PC-3 (cell line): Measurements from ENCODE around the gene NYAP1. TPM values are rescaled to one million over a fixed set of nuclear protein-coding genes. Genes with fewer than 3 reads are reported as not detected.
"Not testable (repeated sequence)": the region's sequence is repeated elsewhere in the genome, so short reads cannot be mapped to it uniquely, and the experiment has no call there.

Experiments
- ATAC-seq: fragments of 200-7000 bp; cut with Tn5 transposase; 2 replicates; pipeline ENCODE4 v1.9.1; 2020; ENCODE audit warnings: mild to moderate bottlenecking, moderate library complexity
- BruUV-seq: library from RNA; stranded (reverse); fragments of 400-500 nt; replicated peaks from 2 replicates; lab custom pipeline; 2021; lab: Mats Ljungman, UMichigan
- CTCF ChIA-PET: fragments of 300-600 bp; sonication (Branson Sonifier 250); formaldehyde crosslinking; loops from one replicate; lab custom pipeline; 2022; ENCODE audit warnings: antibody characterized with exemption; lab: Charles Lee
- POLR2A ChIA-PET: fragments of 300-600 bp; sonication (Branson Sonifier 250); formaldehyde crosslinking; loops from one replicate; lab custom pipeline; 2022; ENCODE audit warnings: antibody characterized with exemption; ENCODE audit not compliant: unreplicated experiment; lab: Charles Lee
- DNase-seq: peaks from one replicate; pipeline ENCODE4 v3.0.0-alpha.2; 2015
- H2AFZ ChIP-seq: fragments of 300-600 bp; sonication (generic); 2 replicates; pipeline ENCODE4 v1.6.0; 2016; ENCODE audit warnings: antibody characterized with exemption, low read length
- H3F3A ChIP-seq: fragments of 300-600 bp; sonication (generic); one replicate; pipeline ENCODE4 v1.6.0; 2017; ENCODE audit warnings: antibody characterized with exemption, low read length, control low read depth, mild to moderate bottlenecking; ENCODE audit not compliant: unreplicated experiment
- H3K27ac ChIP-seq: fragments of 300-600 bp; sonication (generic); 2 replicates; pipeline ENCODE4 v1.5.1; 2016; ENCODE audit warnings: mild to moderate bottlenecking, low read length
- H3K27me3 ChIP-seq: fragments of 300-600 bp; sonication (generic); 2 replicates; pipeline ENCODE4 v1.6.1; 2016; ENCODE audit warnings: low read length, mixed read lengths
- H3K36me3 ChIP-seq: fragments of 300-600 bp; sonication (generic); 2 replicates; pipeline ENCODE4 v1.6.1; 2016; ENCODE audit warnings: low read depth, mixed run types, low read length, mixed read lengths
- H3K4me1 ChIP-seq: fragments of 300-600 bp; sonication (generic); 2 replicates; pipeline ENCODE4 v1.5.1; 2016; ENCODE audit warnings: low read length; ENCODE audit not compliant: insufficient read depth
- H3K4me2 ChIP-seq: fragments of 300-600 bp; sonication (generic); 2 replicates; pipeline ENCODE4 v1.6.0; 2016; ENCODE audit warnings: low read length
- H3K4me3 ChIP-seq: fragments of 300-600 bp; sonication (generic); 2 replicates; pipeline ENCODE4 v1.5.1; 2016; ENCODE audit warnings: mild to moderate bottlenecking, low read length, mixed read lengths
- H3K79me2 ChIP-seq: fragments of 300-600 bp; sonication (generic); 2 replicates; pipeline ENCODE4 v1.6.1; 2017; ENCODE audit warnings: low read length, mixed read lengths
- H3K9ac ChIP-seq: fragments of 300-600 bp; sonication (generic); 2 replicates; pipeline ENCODE4 v1.6.0; 2016; ENCODE audit warnings: mild to moderate bottlenecking, low read length
- H3K9me2 ChIP-seq: fragments of 300-600 bp; sonication (generic); replicated peaks from 2 replicates; pipeline ENCODE4 v1.6.1; 2016; ENCODE audit warnings: mixed run types, low read length, mixed read lengths
- H3K9me3 ChIP-seq: fragments of 300-600 bp; sonication (generic); 2 replicates; pipeline ENCODE4 v1.6.1; 2016; ENCODE audit warnings: low read length, mixed read lengths
- H4K20me1 ChIP-seq: fragments of 300-600 bp; sonication (generic); 2 replicates; pipeline ENCODE4 v1.6.1; 2016; ENCODE audit warnings: low read length, mixed read lengths
- EZH2 ChIP-seq: fragments of 300-600 bp; sonication (generic); IDR thresholded peaks from one replicate; pipeline ENCODE4 v1.6.1; 2017; ENCODE audit warnings: antibody characterized with exemption, mild to moderate bottlenecking, low read length; ENCODE audit not compliant: unreplicated experiment
- EZH2phosphoT487 ChIP-seq: fragments of 300-600 bp; sonication (generic); IDR thresholded peaks from 2 replicates; pipeline ENCODE4 v1.6.1; 2018; ENCODE audit warnings: mild to moderate bottlenecking, antibody characterized with exemption, low read length, borderline replicate concordance
- intact Hi-C: fragments of 100-400 bp; cut with micrococcal nuclease; formaldehyde crosslinking; loops from 2 replicates; pipeline ENCODE4 v1.9.0; 2023
- total RNA-seq: library from RNA; depleted of rRNA; stranded (reverse); fragments of >200 nt; gene quantifications from 2 replicates; pipeline ENCODE4 v1.2.3, GENCODE V29; 2014
- TF ChIP-seq, protein P1 (sequence below): fragments of 300-600 bp; sonication (generic); conservative IDR thresholded peaks from 2 replicates; pipeline ENCODE4 v1.5.1; 2017; ENCODE audit warnings: antibody characterized with exemption, low read depth, mild to moderate bottlenecking, low read length

NYAP1 gene
- total RNA-seq, 1 experiment from 2014 or later = 1.9 TPM

DNA sequence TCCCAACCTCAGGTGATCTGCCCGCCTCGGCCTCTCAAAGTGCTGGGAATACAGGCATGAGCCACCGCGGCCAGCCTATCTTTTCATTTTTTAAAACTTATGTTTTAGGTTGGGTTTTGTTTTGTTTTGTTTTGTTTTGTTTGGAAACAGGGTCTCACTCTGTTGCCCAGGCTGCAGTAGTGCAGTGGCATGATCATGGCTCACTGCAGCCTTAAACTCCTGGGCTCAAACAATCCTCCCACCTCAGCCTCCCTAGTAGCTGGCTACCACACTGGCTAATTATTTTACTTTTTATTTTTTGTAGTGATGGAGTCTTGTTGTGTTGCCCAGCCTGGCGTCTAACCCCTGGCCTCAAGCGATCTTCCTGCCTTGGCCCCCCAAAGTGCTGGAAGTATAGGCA lies 35.9 kb downstream of the NYAP1 start:
- DNase-seq (no peak), ATAC-seq (no peak)
- no peak for TF ChIP-seq EZH2phosphoT487
- no peak for TF ChIP-seq EZH2
- TF ChIP-seq, protein P1, sequence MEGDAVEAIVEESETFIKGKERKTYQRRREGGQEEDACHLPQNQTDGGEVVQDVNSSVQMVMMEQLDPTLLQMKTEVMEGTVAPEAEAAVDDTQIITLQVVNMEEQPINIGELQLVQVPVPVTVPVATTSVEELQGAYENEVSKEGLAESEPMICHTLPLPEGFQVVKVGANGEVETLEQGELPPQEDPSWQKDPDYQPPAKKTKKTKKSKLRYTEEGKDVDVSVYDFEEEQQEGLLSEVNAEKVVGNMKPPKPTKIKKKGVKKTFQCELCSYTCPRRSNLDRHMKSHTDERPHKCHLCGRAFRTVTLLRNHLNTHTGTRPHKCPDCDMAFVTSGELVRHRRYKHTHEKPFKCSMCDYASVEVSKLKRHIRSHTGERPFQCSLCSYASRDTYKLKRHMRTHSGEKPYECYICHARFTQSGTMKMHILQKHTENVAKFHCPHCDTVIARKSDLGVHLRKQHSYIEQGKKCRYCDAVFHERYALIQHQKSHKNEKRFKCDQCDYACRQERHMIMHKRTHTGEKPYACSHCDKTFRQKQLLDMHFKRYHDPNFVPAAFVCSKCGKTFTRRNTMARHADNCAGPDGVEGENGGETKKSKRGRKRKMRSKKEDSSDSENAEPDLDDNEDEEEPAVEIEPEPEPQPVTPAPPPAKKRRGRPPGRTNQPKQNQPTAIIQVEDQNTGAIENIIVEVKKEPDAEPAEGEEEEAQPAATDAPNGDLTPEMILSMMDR = no peak
- ChIA-PET POLR2A (no interaction called here), CTCF (interaction anchor here (0.7 kb wide), 1 partner anchor 26 kb away, joined by 3 read pairs; no protein-coding TSS in a partner anchor)
- Histone ChIP-seq H3K79me2 (no peaks in the 10 kb centered on the region), H3K9me3 (no peaks in the 10 kb centered on the region), H3K9ac (no peak overlapping the region), H4K20me1 (no peaks in the 10 kb centered on the region), H3K36me3 (no peaks in the 10 kb centered on the region), H3K4me1 (peaks cover 6% of the 10 kb centered on the region), H3K27ac (no peak overlapping the region), H3K9me2 (no peaks in the 10 kb centered on the region), H3K4me2 (no peak overlapping the region), H3F3A (no peaks in the 10 kb centered on the region), H2AFZ (no peak overlapping the region), H3K27me3 (no peaks in the 10 kb centered on the region), H3K4me3 (no peak overlapping the region)
- intact Hi-C loops = no loop called here
- no TSS peak for BruUV-seq

DNA sequence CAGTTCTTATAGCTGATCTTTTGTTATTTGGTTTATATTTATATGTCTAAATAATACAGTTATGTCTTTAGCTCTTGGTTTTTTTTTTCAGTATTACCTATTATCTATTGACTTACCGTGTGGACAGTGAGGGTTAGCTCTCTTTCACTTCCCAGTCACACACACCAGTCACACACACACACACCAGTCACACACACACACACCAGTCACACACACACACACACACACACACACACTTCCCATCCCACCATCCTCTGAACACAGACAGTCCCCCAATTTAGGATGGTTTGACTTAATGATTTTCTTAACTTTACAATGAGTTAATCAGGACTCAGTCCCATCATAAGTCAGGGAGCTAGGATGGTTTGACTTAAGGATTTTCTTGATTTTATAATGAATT lies 36.4 kb downstream of the NYAP1 start:
- H3K4me3 ChIP-seq = no peak overlapping the region
- intact Hi-C loops = no loop called here
- no TSS peak for BruUV-seq
- TF ChIP-seq EZH2 (no peak), EZH2phosphoT487 (no peak)
- TF ChIP-seq, protein P1 = no peak
- no peak overlapping the region for H3K27ac ChIP-seq
- ATAC-seq (no peak), DNase-seq (no peak)
- no peak overlapping the region for H3K9ac ChIP-seq
- H3K4me2 ChIP-seq = no peak overlapping the region
- no peak overlapping the region for H2AFZ ChIP-seq
- no peaks in the 10 kb centered on the region for H3K79me2 ChIP-seq
- no peaks in the 10 kb centered on the region for H3K9me2 ChIP-seq
- ChIA-PET CTCF (interaction anchor here (0.7 kb wide), 1 partner anchor 26 kb away, joined by 3 read pairs; no protein-coding TSS in a partner anchor), POLR2A (interaction anchor here (0.6 kb wide), 1 partner anchor 185 kb away, joined by 4 read pairs; no protein-coding TSS in a partner anchor)
- H3K4me1 ChIP-seq = peaks cover 3% of the 10 kb centered on the region
- no peaks in the 10 kb centered on the region for H3K27me3 ChIP-seq
- H3F3A ChIP-seq = no peaks in the 10 kb centered on the region
- no peaks in the 10 kb centered on the region for H3K9me3 ChIP-seq
- H3K36me3 ChIP-seq = no peaks in the 10 kb centered on the region
- H4K20me1 ChIP-seq = no peaks in the 10 kb centered on the region

DNA sequence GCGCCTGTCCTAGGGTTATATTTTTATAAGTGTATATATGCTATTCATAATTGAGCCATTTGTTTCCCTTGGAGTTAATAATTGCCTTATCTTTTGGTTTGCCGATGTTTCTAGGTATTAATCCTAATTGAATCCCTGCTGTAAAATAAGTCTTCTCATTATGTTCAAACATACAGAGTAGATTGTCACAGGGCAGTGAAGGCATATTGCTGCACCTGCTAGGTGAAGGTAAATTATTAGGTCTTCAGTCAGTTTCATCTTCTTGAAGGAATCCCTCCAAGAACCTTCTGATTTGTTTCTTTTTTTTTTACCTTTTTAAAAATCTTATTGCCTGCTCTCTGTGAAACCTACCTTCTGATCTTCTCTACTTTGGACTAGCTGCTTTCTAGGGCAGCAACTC lies 37.3 kb downstream of the NYAP1 start:
- Histone ChIP-seq H3K27ac (no peak overlapping the region), H2AFZ (no peak overlapping the region), H3K9me3 (no peaks in the 10 kb centered on the region), H3K9me2 (no peaks in the 10 kb centered on the region), H3K36me3 (no peaks in the 10 kb centered on the region), H4K20me1 (no peaks in the 10 kb centered on the region), H3K27me3 (no peaks in the 10 kb centered on the region), H3K4me3 (no peak overlapping the region), H3F3A (no peaks in the 10 kb centered on the region), H3K9ac (no peak overlapping the region), H3K4me2 (no peak overlapping the region), H3K4me1 (no peaks in the 10 kb centered on the region), H3K79me2 (no peaks in the 10 kb centered on the region)
- ChIA-PET CTCF (no interaction called here), POLR2A (no interaction called here)
- no peak for ATAC-seq
- TF ChIP-seq, protein P1 = no peak
- no peak for TF ChIP-seq EZH2
- no peak for TF ChIP-seq EZH2phosphoT487
- intact Hi-C loops = no loop called here
- BruUV-seq = no TSS peak
- DNase-seq = no peak

DNA sequence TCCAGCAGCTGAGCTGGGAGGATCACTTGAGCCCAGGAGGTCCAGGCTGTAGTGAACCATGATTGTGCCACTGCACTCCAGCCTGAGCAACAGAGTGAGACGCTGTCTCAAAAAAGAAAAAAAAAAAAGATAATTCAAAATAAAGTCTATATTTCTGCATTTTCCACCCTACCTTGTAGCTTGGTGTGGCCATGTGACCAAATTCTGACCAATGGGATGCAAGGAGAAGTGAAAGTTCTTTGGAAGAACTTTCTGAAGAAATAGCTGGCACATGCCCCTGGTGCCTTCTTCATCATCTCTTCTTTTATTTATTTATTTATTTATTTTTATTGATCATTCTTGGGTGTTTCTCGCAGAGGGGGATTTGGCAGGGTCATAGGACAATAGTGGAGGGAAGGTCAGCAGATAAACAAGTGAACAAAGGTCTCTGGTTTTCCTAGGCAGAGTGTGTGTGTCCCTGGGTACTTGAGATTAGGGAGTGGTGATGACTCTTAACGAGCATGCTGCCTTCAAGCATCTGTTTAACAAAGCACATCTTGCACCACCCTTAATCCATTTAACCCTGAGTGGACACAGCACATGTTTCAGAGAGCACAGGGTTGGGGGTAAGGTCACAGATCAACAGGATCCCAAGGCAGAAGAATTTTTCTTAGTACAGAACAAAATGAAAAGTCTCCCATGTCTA lies 38.3 kb downstream of the NYAP1 start:
- H4K20me1 ChIP-seq, H3K4me2 ChIP-seq, ATAC-seq, H2AFZ ChIP-seq, H3K27ac ChIP-seq, H3K9me2 ChIP-seq, CTCF ChIA-PET, H3K4me3 ChIP-seq, BruUV-seq, H3F3A ChIP-seq, DNase-seq, H3K9ac ChIP-seq, intact Hi-C loops, H3K9me3 ChIP-seq, H3K79me2 ChIP-seq, H3K36me3 ChIP-seq, H3K4me1 ChIP-seq, H3K27me3 ChIP-seq, POLR2A ChIA-PET: not testable (repeated sequence)
